ENCODE results near the gene DNAH11. TPM values are rescaled to one million over a fixed set of nuclear protein-coding genes. Genes with fewer than 3 reads are reported as not detected.
"Not testable (repeated sequence)": the region's sequence is repeated elsewhere in the genome, so short reads cannot be mapped to it uniquely, and the experiment has no call there.

DNAH11 gene
- total RNA-seq, 1 experiment from 2014 or later: 0.91 TPM

DNA sequence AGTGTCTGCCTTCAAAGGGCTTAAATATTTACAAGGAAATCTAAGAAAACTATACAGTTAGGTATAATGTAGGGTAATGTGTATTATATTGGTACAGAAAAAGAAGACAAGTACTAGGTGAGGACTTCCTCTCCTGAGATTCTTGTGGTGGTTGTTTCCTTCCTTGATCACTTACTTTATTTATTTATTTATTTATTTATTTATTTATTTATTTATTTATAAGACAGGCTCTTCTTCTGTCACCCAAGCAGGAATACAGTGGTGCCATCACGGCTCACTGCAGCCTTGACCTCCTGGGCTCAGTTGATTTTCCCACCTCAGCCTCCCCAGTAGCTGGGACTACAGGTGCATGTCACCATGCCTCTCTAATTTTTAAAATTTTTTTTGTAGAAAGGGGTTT, 18.2 kb upstream of the DNAH11 start:
- no peaks in the 10 kb centered on the region for H3K9me3 Mint-ChIP-seq (ENCODE audit: unreplicated experiment)
- POLR2A ChIA-PET: no interaction called here
- H3K36me3 Mint-ChIP-seq (ENCODE audit: insufficient read depth, unreplicated experiment): no peaks in the 10 kb centered on the region
- intact Hi-C loops (cut with micrococcal nuclease): no loop called here
- peaks cover 4% of the 10 kb centered on the region for H3K4me1 Mint-ChIP-seq (ENCODE audit: insufficient read depth, unreplicated experiment)
- TF ChIP-seq, protein P1, sequence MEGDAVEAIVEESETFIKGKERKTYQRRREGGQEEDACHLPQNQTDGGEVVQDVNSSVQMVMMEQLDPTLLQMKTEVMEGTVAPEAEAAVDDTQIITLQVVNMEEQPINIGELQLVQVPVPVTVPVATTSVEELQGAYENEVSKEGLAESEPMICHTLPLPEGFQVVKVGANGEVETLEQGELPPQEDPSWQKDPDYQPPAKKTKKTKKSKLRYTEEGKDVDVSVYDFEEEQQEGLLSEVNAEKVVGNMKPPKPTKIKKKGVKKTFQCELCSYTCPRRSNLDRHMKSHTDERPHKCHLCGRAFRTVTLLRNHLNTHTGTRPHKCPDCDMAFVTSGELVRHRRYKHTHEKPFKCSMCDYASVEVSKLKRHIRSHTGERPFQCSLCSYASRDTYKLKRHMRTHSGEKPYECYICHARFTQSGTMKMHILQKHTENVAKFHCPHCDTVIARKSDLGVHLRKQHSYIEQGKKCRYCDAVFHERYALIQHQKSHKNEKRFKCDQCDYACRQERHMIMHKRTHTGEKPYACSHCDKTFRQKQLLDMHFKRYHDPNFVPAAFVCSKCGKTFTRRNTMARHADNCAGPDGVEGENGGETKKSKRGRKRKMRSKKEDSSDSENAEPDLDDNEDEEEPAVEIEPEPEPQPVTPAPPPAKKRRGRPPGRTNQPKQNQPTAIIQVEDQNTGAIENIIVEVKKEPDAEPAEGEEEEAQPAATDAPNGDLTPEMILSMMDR (IDR thresholded peaks at IDR 0.05; ENCODE audit: unreplicated experiment): no peak
- H3K27ac Mint-ChIP-seq (ENCODE audit: low read depth, unreplicated experiment): no peak overlapping the region
- H3K4me3 Mint-ChIP-seq (ENCODE audit: unreplicated experiment): no peak overlapping the region
- no TSS peak for BruUV-seq (replicated peaks)
- CTCF ChIA-PET: interaction anchor here (1.2 kb wide), 1 partner anchor 186 kb away, joined by 3 read pairs; no protein-coding TSS in a partner anchor
- DNase-seq (ENCODE audit: unreplicated experiment): no peak
- H3K27me3 Mint-ChIP-seq (ENCODE audit: insufficient read depth, unreplicated experiment): no peaks in the 10 kb centered on the region

DNA sequence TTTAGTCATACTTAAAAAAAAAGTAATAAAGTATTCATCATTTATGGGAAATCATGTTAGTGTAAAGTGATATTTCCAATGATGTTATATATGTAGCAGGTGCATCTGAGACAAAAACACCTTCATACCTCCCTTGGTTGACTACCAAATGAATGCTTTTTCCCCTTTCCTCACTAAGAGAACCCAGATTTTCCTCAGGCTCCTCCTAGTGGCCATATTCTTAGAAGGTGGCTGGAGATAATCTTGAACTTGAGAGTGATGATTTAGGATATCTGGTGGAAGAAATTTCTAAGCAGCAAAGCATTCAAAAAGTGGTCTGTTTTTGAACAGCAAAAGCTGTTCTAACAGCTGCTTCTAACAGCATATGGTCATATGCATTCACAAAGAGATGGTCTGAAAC, 16.8 kb upstream of the DNAH11 start:
- no peaks in the 10 kb centered on the region for H3K36me3 Mint-ChIP-seq (ENCODE audit: insufficient read depth, unreplicated experiment)
- ChIA-PET POLR2A (interaction anchor here (1.3 kb wide), 1 partner anchor 10 kb away, joined by 3 read pairs; no protein-coding TSS in a partner anchor), CTCF (interaction anchor here (0.7 kb wide), 2 partner anchors 242 to 1361 kb away, joined by 3 read pairs; no protein-coding TSS in a partner anchor)
- H3K9me3 Mint-ChIP-seq (ENCODE audit: unreplicated experiment): no peaks in the 10 kb centered on the region
- no peak overlapping the region for H3K4me3 Mint-ChIP-seq (ENCODE audit: unreplicated experiment)
- no TSS peak for BruUV-seq (replicated peaks)
- TF ChIP-seq, protein P1 (IDR thresholded peaks at IDR 0.05; ENCODE audit: unreplicated experiment): peak; percentile 21
- intact Hi-C loops (cut with micrococcal nuclease): no loop called here
- H3K27me3 Mint-ChIP-seq (ENCODE audit: insufficient read depth, unreplicated experiment): no peaks in the 10 kb centered on the region
- H3K27ac Mint-ChIP-seq (ENCODE audit: low read depth, unreplicated experiment): no peak overlapping the region
- peak; percentile 21 for DNase-seq (ENCODE audit: unreplicated experiment)
- peaks cover 4% of the 10 kb centered on the region for H3K4me1 Mint-ChIP-seq (ENCODE audit: insufficient read depth, unreplicated experiment)

DNA sequence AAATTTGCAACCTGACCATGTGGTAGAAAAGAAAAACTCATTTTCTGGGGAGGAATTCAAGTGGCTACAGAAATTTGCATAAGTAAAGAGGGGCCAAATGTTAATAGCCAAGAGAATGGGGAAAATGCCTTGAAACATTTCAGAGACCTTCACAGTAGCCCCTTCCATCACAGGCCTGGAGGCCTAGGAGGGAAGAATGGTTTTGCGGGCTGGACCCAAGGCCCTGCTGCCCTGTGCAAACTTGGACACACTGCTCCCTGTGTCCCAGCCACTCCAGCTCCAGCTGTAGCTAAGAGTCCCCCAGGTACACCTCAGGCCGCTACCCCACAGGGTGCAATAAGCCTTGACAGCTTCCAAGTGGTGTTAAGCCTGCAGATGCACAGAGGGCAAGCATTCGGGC, 16.4 kb upstream of the DNAH11 start:
- intact Hi-C loops (cut with micrococcal nuclease): no loop called here
- no TSS peak for BruUV-seq (replicated peaks)
- Mint-ChIP-seq H3K9me3 (ENCODE audit: unreplicated experiment) (no peaks in the 10 kb centered on the region), H3K27me3 (ENCODE audit: insufficient read depth, unreplicated experiment) (no peaks in the 10 kb centered on the region), H3K36me3 (ENCODE audit: insufficient read depth, unreplicated experiment) (no peaks in the 10 kb centered on the region), H3K4me1 (ENCODE audit: insufficient read depth, unreplicated experiment) (peaks cover 4% of the 10 kb centered on the region), H3K27ac (ENCODE audit: low read depth, unreplicated experiment) (no peak overlapping the region), H3K4me3 (ENCODE audit: unreplicated experiment) (no peak overlapping the region)
- ChIA-PET CTCF (interaction anchor here (0.7 to 1.1 kb wide), 3 partner anchors 241 to 1361 kb away, joined by 3 to 5 read pairs (median 3); no protein-coding TSS in a partner anchor), POLR2A (interaction anchor here (1.3 kb wide), 1 partner anchor 10 kb away, joined by 3 read pairs; no protein-coding TSS in a partner anchor)
- DNase-seq (ENCODE audit: unreplicated experiment): no peak
- TF ChIP-seq, protein P1 (IDR thresholded peaks at IDR 0.05; ENCODE audit: unreplicated experiment): no peak

- H3K4me3 Mint-ChIP-seq (ENCODE audit: unreplicated experiment); H3K27me3 Mint-ChIP-seq (ENCODE audit: insufficient read depth, unreplicated experiment); H3K9me3 Mint-ChIP-seq (ENCODE audit: unreplicated experiment); DNase-seq (ENCODE audit: unreplicated experiment); POLR2A ChIA-PET; intact Hi-C loops (cut with micrococcal nuclease); H3K4me1 Mint-ChIP-seq (ENCODE audit: insufficient read depth, unreplicated experiment); H3K36me3 Mint-ChIP-seq (ENCODE audit: insufficient read depth, unreplicated experiment); BruUV-seq (replicated peaks); CTCF ChIA-PET; H3K27ac Mint-ChIP-seq (ENCODE audit: low read depth, unreplicated experiment): not testable (repeated sequence)
Observed at GRCh38 chr7:21532485-21532884, 10.4 kb upstream of the DNAH11 start.

DNA sequence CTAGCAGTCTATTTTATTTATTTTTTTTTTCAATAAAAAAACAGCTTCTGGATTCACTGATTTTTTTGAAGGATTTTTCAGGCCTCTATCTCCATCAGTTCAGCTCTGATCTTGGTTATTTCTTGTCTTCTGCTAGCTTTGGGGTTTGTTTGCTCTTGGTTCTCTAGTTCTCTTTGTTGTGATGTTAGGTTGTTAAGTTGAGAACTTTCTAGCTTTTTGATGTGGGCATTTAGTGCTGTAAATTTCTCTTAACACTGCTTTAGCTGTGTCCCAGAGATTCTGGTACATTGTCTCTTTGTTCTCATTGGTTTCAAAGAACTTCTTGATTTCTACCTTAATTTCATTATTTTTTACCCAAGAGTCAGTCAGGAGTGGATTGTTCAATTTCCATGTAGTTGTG, 9.2 kb upstream of the DNAH11 start:
- H3K4me3 Mint-ChIP-seq (ENCODE audit: unreplicated experiment); POLR2A ChIA-PET: not testable (repeated sequence)
- CTCF ChIA-PET: interaction anchor here (0.6 kb wide), 1 partner anchor 758 kb away, joined by 3 read pairs; no protein-coding TSS in a partner anchor

DNA sequence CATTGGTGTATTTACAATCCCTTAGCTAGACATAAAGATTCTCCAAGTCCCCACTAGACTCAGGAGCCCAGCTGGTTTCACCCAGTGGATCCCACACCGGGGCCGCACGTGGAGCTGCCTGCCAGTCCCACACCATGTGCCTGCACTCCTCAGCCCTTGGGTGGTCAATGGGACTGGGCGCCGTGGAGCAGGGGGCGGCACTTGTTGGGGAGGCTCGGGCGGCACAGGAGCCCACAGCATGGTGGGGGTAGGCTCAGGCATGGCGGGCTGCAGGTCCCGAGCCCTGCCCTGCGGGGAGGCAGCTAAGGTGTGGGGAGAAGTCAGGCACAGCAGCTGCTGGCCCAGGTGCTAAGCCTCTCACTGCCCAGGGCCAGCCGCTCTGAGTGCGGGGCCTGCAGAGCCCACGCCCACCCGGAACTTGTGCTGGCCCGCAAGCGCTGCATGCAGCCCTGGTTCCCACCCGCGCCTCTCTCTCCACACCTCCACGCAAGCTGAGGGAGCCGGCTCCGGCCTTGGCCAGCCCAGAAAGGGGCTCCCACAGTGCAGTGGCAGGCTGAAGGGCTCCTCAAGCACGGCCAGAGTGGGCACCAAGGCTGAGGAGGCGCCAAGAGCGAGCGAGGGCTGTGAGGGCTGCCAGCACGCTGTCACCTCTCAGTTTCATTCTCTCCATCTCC, 6.3 kb upstream of the DNAH11 start:
- H3K9me3 Mint-ChIP-seq (ENCODE audit: unreplicated experiment); intact Hi-C loops (cut with micrococcal nuclease); DNase-seq (ENCODE audit: unreplicated experiment); BruUV-seq (replicated peaks); H3K27me3 Mint-ChIP-seq (ENCODE audit: insufficient read depth, unreplicated experiment); H3K4me3 Mint-ChIP-seq (ENCODE audit: unreplicated experiment); H3K4me1 Mint-ChIP-seq (ENCODE audit: insufficient read depth, unreplicated experiment); H3K27ac Mint-ChIP-seq (ENCODE audit: low read depth, unreplicated experiment); CTCF ChIA-PET; H3K36me3 Mint-ChIP-seq (ENCODE audit: insufficient read depth, unreplicated experiment): not testable (repeated sequence)
- POLR2A ChIA-PET: interaction anchor here (0.9 kb wide), 1 partner anchor 11 kb away, joined by 3 read pairs; no protein-coding TSS in a partner anchor

More for the DNA sequence above, 9.2 kb upstream of the DNAH11 start:
- H3K4me1 Mint-ChIP-seq (ENCODE audit: insufficient read depth, unreplicated experiment); BruUV-seq (replicated peaks); H3K27me3 Mint-ChIP-seq (ENCODE audit: insufficient read depth, unreplicated experiment); H3K36me3 Mint-ChIP-seq (ENCODE audit: insufficient read depth, unreplicated experiment); intact Hi-C loops (cut with micrococcal nuclease); DNase-seq (ENCODE audit: unreplicated experiment); H3K27ac Mint-ChIP-seq (ENCODE audit: low read depth, unreplicated experiment); H3K9me3 Mint-ChIP-seq (ENCODE audit: unreplicated experiment): not testable (repeated sequence)

Measured in MCF 10A (cell line).